ENCODE data around the gene NSDHL. TPM values are rescaled to one million over a fixed set of nuclear protein-coding genes. Genes with fewer than 3 reads are reported as not detected.
"Not testable (repeated sequence)": the region's sequence is repeated elsewhere in the genome, so short reads cannot be mapped to it uniquely, and the experiment has no call there.

NSDHL gene
- 5.9 TPM for total RNA-seq

DNA sequence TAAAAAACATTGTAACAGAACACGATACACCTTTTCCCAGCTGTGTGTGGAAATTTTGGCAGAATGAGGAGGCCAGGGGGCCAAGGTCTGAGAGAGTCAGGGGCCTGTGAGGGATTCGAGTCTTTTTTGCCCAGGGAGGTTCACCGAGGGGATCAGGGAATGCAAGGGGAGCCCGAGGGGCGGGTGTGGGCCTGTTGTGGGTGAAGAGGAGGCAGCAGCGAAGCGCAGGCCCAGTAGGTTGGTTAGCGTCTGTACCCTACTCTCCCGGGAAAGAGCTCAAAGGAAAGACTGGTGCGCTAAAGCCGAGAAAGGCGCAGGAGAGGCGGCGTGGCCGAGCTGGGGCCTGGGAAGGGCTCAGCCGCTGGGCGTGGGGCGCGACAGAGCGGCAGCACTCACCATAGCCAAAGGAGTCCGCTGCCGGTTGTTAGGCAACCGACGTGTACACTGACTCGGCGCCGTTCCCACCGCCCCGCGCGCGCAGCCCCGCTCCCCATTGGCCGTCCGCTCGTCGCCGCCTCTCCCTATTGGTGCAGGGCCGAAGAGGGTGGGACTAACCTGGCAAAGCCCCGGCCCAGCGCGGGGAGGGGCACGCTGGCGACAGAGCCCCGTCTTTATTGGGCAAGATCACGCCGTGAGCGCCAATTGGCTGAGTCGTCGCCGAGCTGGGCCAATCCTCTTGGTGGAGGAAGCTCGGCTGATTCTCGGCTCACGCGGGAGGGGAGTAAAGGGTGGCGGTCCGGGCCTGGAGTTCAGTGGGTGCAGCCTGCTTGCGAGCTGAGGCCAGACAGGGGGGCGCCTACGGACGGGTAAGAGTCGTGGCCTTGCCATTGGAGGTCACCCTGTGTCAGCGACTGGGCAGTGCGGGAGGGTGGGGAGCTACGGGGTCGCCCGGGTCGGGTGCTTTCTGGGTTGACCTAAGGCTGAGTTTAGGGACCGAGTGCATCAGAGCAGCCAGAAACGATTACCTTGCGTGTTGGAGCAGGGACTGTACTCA is at the start of gene NSDHL, which contains the start of gene CETN2:
Gene NSDHL, plus strand, starts transcription at position 752 of the 994 bp plus-strand sequence. CDS start 15,262 bp downstream, outside the sequence.
Gene CETN2, minus strand, starts transcription at position 446 of the 994 bp plus-strand sequence. Its CDS starts 47 bp downstream, at position 399.
- peak; percentile 97 for DNase-seq

DNA sequence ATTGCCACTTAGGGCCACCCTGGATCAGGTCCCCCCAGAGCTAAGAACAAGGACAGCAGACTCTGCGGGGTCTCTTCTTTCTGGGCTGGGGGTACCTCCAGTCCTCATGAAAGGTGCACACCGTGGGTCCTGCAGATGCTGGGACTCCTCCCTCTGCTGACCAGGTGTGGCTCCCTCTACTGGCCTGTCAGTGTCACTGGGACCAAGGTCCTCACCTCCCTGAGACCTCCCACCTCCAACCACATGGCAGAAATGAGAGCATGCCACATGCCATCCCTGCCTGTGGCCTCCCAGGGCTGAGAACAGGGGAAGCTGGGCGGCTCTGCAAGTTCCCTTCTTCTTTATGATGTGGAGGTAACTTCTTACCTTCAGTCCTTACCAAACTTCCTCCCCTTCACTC is 43.8 kb upstream of the NSDHL start:
- not testable (repeated sequence) for DNase-seq

DNA sequence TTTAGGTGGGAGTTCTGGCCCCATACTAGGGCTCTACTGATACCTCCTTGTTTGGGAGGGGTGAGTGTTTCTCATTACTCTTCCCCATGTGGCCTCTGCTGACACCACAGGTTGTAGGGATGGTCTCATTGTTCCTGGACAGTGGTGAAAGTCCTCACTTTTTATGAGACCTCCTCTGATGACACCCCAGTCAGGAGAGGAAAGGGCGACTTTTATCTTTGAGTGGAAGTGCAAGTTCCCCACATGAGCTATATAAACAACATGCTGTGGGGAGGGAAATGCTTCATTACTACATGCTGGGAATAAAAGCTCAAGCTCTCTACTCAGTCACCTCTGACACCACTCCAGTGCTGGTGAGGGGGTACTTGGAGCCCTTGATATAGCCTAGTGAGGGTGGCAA is 31.9 kb upstream of the NSDHL start:
- DNase-seq, result no peak

DNA sequence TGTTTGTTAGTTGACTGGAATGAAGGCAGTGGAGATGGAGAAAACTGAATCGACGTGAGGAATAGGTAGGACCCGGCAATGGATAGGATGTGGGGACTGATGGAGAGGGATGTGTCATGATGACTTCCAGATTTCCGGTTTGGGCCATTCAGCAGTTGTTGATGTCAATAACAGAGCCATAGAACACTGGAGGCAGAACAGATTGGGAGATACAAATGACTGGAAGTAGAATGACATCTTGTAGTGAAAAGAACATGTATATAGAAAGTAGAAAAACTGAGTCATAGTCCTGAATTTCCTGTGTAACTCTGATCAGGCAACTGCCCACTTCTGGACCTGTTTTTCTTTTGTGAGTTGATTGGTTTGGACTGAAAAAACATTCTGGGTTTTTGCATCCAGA is 24.8 kb upstream of the NSDHL start:
- no peak for DNase-seq

DNA sequence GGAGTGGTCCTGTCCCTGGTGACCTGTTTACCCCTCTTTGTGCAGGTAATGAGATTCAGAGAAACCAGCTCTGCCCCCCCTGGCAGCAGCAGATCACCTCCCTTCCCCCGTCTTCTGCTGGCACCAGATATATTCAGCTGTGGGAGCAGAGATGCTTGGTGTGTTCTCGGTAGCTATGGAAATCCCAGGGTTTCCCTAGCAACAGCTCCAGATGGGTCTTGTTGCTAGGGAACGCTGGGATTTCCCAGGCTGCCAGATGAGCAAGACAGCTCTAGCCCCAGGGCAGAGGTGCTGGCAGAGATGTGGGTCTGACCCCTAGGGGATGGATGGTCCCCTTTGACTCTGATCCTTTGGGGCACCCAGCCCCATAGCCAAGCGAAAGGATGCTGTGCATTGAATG is 20.5 kb upstream of the NSDHL start:
- DNase-seq, result peak; percentile 7

DNA sequence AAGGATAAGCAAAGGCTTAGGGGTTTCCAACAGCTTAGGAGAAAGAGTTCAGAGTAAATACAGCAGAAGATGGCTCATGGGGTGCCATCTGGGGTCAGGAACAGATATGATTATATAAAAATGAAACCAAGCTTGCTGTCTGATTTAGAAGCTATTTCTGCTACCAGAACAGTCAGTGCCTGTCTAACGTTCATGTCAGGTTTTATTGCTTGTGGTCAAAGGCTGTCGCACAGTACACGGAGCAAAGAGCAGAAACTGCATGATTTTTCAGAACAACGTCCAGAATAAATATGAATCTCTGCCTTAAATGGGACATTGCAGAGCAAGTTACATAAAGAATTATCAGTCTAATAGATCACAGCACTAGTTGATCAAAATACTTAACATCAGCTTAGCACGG is 17.7 kb upstream of the NSDHL start:
- no peak for DNase-seq

DNA sequence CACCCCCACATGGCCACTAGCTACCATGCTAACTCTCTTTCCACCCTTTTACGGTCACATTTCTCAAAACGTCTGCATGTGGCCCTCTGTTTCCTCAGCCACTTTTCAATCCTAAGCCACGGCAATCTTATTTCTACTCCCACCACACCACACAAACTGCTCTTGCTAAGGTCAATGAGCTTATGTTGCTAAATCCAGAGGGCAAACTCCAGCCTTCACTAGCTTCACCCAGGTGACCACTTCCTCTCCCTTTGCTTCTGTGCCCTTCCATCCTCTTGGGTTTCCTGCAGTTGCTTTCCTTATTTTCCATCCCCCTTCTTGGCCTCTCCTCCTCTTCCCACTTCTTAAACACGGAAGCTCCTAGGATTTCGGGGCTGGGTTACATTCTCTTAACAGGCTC is 16.8 kb upstream of the NSDHL start:
- no peak for DNase-seq

DNA sequence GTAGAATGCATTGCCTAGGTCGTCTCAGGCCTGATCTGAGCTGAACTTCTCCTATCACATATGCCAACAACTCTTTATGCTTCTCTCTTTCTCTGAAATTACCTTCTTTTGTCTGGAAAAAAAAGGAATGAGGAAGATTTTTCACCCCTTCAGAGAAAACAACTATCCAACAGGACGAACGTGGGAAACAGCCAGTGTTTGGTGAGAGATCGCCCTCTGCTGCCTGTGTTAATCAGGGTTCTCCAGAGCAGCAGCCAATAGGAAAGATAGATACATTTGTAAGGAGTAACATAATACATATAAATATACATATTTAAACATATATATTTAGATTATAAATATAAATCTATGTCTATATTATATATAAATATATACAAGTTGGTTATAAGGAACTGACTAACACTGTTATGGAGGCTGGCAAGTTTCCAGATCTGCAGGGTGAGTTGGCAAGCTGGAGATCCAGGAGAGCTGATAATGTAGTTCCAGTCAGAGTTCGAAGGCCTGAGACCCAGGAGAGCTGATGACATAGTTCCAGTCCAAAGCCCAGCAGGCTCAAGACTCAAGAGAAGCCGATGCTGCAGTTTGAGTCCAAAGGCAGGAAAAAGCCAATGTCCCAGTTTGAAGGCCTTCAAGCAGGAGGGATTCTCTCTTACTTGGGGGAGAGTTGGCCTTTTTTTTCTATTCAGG is 13.6 kb upstream of the NSDHL start:
- peak; percentile 54 for DNase-seq

DNA sequence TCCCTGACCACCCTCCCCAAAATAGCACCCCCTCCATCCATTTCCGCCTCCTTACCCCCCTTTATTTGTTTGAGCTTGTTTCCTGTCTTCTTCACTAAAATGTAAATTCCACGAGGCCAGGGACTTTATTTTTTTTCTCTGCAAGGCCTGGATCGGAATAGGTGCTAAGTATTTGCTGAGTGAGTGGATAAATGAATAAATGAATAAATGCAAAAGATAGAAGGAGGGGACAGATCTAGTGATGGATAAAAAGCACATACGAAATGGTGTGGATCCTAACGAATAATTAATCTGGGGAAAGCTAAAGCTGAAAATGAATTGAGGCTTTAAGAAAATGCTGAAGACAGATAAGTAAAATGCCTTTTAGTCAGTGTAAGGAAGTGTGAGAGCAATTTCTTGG is 12.5 kb upstream of the NSDHL start:
- no peak for DNase-seq

DNA sequence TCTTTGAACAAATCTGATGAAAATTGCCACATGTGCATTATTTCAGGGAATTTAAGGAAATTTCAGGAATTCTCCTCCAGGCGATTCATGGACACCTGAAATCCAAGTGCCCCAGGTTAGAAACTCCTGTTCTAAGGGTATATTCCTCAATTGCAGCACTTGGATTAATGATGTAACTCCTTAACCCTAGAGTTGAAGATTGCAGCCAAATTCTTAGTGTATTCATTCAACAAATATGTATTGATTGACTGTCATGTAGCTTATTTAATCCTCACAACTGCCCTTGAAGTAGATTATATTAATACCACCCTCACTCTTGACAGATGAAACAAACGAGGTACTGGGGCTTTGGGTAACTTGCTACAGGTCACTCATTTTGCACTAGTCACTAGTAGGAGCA is 11.6 kb upstream of the NSDHL start:
- DNase-seq, result no peak

DNA sequence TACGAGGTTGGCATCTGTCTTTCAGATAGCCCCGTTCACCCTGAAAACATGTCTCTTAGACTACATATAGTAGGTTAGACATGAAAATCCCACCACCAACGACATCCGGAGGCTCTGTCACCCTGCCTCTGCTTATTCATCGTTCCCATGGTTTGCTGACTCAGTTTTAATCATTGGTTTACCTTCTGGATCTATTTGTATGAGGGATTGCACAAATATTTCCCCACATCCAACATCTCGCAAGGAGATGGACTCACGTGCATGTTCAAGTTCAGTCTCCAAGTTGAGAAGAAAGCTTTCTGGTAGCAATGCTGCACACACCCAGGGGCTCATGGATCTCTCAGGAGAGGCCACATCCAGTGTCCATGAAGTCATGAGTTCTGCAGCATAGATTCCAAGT is 11.1 kb upstream of the NSDHL start:
- DNase-seq, result no peak

DNA sequence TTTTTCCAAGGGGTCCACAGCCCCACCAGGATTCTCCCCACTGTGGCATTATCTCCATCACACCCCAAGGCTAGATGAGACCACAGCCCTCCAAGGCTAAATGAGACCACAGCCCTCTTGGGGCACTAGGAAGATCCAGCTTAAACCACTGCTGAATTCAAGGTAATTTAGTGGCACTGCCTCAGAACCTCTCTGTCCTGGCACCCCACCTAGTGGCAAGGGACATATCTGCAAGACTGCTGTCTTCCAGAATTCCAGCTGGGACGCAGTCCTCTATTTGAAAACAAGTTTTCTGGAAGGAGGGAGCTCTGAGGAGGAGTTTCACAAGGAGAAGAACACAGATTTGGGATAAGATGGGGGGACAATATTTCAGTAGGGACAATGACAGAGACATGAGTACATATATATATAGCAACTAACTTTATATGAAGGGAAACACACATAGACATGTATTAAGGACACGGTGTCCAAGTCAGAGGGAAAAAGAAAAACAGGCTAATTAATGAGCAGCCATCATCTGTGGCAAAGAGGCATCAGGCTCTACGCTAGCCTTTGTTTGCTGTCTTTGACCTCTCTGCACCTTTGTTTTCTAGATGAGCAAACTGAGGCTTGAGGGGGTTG is 9.6 kb upstream of the NSDHL start:
- peak; percentile 17 for DNase-seq

DNA sequence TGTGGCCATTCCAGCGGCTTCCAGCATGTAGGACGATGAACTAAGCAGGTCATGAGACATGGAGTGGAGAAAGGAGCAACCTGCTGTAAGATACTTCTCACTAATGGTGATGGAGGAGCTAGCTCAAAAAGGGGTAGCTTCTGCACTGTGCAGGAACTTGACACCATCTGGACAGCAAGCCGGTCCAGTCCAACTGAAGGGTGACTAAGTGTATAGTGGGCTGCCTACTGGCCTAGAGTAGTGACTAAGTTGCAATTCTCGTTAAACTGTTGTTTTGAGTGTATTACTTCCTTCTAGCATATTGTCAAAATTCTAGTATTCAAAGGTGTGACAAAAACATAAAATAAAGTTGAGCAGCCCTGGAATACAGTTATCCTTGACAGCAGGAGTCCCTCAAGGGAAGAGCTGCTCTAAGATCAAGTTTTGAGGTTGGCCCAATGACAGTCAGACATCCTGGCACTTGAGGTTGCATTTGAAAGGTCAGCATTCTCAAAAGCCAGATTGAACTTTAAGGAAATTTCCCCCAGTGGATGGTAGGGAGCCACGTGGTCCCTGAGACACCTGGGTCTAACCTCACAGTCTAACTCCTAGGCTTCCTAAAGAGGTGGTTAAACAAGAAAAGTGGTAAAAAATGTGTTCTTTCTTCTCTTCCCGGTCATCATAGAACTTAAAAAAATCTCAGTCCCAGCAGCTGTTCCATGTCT is 8.3 kb upstream of the NSDHL start:
- DNase-seq, result no peak

DNA sequence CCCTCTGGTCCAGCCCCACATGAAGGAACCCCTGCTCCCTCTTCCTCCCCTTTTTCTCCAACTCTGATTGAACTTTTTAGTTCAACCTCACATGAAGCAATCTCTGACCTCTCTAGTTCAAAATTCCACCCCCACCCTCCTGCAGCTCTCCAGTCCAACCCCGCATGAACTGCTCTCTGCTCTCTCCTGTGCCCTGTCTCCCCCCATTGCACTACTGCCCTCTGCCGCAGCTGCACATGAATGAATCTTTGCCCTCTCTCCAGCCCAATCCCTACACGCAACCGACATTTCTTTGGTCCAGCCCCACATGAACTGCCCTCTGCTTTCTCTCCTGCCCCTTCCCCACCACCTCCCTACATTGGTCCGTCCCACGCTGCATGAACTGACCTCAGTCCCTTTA is 7.2 kb upstream of the NSDHL start:
- no peak for DNase-seq

DNA sequence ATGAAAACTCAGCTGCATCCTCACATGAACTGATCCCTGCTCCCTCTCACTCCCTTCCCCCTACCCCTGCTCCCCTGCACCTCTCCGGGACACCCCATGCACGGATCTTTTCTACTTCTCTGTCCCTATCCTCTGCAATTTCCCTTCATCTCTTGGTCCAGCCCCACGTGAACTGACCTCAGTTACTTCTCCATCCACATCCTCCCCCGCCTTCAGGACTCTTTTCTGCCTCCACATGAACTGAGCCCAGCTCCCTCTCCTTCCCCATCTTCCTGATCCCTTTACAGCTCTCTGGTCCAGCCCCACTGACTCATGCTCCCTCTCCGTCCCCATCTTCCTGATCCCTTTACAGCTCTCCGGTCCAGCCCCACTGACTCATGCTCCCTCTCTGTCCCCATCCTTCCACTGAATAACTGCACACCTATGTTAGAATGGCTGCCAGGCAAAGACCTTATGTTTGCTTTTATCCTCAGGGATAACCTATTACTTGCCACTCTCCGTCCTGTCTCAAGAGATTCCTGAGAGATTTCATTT is 6.0 kb upstream of the NSDHL start:
- no peak for DNase-seq

DNA sequence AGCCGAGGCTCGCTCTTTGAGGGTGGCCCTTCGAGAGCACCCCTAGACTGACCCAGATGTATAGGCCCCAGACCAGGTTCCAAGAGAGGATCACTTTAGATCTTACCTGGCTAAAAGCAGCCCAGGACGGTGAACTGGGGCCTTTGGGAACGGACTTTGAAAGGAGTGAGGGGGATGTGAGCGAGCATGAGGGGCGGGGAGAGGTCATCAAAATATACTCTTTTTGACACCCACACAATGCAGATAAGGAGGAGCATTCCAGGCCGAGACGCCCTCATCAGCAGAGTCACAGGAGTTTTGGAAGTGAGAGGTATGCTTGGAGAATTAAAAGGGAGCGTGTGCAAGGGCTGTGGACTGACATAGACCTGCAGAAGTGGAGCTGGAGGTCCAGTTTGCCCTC is 528 bp downstream of the NSDHL start:
- no peak for DNase-seq

DNA sequence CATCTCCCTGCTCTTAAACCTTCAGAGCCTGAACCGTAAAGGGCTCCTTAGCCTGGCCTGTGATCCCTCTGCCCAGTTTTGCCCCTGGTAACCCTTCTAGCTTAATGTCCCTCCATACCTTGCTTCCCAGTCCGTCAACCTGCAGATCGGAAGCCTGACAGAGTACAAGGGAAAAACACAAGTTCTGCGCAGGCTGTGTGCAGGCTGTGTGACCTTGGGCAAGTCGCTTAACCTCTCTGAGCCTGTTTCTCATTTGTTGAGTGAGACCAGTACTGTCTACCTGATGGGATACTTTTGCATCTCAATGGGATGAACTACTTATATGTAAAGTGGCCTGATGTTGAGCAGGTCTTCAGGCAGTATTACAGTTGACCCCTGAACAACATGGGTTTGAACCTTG is 1.7 kb downstream of the NSDHL start:
- DNase-seq, result no peak

DNA sequence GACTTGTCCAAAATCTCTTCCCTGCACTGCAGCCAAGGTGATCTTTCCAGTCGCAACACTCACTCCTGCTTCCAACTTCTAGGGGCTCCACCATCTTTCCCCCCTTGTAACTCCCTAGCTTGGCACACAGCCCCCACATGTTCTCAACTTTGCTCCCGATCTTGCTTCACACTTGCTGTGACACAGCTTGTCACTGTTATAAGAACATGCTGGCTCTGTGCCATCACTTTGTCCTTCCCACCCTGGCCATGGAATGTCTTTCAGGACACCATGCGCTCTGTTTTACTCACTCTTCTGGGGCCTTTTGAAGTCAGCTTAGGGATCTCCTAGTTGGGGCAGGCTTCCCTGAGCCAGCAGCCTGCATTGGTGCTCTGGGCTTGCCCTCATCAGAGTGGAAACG is 2.5 kb downstream of the NSDHL start:
- DNase-seq, result no peak

DNA sequence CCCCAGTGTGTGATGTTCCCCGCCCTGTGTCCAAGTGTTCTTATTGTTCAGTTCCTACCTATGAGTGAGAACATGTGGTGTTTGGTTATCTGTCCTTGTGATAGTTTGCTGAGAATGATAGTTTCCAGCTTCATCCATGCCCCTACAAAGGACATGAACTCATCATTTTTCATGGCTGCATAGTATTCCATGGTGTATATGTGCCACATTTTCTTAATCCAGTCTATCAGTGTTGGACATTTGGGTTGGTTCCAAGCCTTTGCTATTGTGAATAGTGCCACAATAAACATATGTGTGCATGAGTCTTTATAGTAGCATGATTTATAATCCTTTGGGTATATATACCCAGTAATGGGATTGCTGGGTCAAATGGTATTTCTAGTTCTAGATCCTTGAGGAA is 4.6 kb downstream of the NSDHL start:
- DNase-seq, result not testable (repeated sequence)

DNA sequence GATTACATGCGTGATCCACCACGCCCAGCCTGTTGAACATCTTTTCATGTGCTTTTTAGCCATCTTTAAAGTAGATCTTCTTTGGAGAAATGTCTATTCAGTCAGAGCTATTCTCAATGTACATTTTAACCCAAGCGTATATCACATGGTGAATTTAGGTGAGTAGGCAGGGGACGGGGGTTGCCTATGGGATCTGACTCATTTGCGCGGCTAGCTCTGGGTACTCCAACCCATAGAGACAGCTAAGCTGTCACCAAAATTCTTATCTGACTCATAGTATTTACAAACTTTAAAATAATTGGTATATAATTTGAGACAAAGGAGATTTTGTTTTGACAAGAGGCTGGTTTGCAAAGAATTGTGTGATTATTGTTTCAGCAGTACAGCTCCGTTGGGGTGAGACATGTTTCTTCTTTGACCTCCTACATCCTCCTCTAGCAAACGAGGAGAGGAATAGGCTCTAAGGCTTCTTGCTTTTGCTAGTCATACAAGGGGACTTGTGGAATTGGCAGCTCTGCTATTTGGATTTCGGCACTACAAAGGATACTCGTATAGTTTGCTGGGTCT is 12.0 kb downstream of the NSDHL start:
- DNase-seq, result no peak

DNA sequence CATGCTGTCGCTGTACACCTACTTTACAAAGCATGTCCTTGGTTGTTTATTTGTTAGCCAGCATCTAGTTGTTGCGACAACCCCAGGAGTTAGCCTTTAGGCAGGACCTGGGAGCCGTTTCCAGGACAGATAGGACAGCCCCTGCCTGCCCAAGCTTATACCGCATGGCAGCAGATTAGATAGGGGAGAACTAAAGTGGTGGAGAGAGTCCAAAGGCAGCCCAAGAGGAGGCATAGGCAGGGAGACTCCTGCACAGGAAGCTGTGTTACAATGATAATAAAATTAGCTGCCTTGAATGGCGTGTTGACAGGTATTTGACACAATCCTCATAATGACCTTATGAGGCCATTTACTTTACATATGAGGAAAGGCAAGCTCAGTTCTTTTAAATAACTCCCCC is 13.0 kb downstream of the NSDHL start:
- DNase-seq, result no peak

DNA sequence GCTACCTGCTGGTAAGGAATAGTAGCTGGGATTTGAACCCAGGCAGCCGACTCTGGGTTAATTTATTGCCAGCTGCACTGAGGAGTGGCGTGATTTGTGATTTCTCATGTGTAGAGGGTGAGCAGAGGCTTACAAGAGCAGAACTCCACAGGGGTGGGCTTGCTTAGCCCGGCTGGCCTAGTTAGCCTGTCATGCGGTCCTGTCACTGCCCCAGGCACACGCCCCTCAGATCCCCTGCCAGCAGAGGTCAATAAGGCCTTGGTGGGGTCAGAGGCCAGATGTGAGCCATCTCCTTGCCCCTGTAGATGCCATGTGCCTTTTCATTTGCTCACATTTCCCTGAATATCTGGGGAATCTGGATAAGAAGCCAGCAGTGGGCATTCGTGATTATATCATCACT is 13.4 kb downstream of the NSDHL start:
- DNase-seq, result no peak

Data from tongue (tissue), 2 donors.